GM20000 (cell line): ENCODE measurements around the gene TMEM151A.

Experiments
- DNase-seq: peaks from one replicate; pipeline ENCODE4 v3.0.0; 2012; ENCODE audit warnings: low spot score
- TF ChIP-seq, protein P1 (sequence below): IDR thresholded peaks from 2 replicates; pipeline ENCODE4 v1.5.1; 2012; ENCODE audit warnings: mild to moderate bottlenecking, control low read depth; ENCODE audit errors: extremely low read depth, missing control alignments

Gene TMEM151A

DNA sequence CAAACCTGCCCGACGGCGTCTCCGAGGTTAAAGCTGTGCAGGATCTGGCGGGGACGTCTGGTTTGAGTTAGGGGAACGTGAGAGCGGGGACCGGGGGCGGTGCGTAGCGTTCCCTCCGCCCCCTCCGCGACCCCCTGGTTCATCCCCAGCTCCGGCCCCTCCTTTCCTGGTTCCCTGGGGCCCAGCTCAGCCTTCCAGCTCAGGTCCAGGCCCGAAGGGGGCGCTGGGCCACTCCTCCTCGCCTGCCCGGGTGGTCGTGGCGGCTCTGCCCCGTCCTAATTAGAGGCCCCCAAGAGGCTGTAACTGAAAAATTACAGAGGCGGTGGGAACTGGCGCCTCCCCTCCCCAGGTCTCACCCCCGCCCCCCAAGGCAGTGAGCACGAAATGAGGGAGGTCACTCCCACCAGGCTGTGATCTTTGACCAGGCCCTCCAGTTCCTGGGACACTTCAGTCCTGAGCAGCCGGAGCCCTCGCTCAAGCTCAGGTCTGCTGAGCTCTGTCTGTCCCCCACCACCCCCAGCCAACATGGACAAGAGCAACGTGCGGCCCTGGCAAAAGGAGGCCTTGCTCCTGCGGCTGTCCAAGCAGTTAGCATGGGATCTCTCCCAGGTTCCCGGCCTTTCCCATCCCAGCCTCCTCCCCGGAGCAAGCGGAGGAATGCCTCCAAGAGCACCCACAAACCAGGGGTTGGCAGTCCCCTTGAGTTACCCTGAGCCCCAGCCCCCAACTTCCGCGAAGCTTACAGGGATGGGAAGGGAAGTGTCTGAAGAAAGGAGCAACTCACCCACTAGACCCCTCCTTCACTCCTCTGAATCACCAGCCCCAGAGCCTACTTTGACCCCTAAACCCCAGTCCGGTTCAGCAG, 21.9 kb downstream of the TMEM151A start:
- TF ChIP-seq, protein P1, sequence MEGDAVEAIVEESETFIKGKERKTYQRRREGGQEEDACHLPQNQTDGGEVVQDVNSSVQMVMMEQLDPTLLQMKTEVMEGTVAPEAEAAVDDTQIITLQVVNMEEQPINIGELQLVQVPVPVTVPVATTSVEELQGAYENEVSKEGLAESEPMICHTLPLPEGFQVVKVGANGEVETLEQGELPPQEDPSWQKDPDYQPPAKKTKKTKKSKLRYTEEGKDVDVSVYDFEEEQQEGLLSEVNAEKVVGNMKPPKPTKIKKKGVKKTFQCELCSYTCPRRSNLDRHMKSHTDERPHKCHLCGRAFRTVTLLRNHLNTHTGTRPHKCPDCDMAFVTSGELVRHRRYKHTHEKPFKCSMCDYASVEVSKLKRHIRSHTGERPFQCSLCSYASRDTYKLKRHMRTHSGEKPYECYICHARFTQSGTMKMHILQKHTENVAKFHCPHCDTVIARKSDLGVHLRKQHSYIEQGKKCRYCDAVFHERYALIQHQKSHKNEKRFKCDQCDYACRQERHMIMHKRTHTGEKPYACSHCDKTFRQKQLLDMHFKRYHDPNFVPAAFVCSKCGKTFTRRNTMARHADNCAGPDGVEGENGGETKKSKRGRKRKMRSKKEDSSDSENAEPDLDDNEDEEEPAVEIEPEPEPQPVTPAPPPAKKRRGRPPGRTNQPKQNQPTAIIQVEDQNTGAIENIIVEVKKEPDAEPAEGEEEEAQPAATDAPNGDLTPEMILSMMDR: no peak
- DNase-seq: no peak

DNA sequence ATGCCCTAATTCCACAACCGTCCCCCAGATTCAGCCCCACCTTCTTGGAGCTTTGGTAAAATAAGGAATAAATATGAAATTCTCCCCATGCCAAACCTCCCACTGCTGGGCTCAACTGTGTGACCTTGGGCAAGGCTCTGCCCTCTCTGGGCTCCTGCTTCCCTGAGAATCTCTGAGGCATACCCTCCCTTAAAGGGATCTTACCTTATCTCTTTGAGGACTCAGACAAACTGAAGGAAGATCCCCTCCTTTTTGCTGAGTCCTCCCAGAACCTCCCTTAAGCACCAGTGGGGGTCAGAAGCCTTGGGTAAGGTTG, 22.4 kb downstream of the TMEM151A start:
- TF ChIP-seq, protein P1: no peak
- no peak for DNase-seq

DNA sequence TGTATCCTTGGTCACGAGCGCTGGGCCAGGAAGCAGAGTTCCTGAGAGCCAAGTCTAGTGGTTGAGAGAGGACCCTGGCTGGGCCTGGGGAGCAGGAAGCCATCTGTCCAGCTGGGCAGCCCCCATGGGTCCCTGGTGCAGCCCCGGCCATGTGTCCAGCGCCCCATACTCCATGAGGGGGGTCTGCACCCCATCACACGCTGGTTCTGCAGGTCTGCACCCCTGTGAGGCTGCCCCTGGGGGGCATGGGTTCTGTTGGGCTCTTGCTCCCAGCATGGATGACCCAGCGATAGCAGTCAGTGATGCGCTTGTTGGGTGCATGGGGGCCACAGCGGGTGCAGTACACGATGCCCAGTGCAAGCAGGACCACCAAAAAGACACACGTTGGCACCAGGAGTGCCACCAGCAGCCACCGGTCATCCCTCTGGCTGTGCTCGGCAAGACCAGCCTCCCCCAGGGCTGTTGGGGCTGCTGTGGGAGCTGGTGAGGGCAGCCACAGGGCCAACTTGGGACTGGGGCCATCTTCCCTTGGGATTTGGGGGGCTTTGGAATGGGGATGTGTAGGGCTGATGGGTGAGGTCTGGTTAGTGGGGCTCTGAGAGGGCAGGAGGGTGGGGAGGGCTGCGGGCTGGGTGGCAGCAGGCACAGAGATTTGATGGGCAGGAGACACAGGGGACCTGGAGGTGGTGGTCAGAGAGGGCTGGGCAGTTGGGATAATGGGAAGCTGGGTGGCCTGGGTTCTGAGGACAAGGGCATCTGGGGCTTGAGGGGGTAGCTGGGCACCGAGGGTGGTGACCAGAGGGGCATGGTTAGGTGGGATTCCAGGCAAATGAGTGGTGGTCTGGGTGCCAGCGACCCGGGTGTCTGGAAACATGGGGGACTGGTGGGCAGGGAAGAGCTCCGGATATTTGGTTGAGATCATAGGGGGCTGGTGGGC, 23.1 kb downstream of the TMEM151A start:
- DNase-seq: no peak
- TF ChIP-seq, protein P1: no peak

DNA sequence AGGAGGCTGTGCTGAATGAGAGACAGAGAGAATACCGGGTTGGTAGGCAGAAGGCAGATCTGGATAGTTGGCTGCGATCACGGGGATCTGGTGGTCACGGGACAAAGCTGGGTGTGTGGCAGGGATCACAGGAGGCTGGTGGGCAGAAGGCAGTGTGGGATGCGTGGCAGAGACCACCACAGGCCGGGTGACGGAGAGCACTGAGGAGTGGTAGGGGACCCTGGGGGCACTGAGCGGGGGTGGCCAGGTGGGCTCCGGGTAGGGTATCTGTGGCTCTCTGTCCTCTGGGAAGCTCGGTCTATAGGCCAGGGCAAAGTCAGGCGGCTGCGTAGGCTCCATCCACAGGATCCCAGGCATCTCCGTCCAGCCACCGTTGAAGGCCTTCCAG, 23.8 kb downstream of the TMEM151A start:
- no peak for DNase-seq
- TF ChIP-seq, protein P1: no peak

DNA sequence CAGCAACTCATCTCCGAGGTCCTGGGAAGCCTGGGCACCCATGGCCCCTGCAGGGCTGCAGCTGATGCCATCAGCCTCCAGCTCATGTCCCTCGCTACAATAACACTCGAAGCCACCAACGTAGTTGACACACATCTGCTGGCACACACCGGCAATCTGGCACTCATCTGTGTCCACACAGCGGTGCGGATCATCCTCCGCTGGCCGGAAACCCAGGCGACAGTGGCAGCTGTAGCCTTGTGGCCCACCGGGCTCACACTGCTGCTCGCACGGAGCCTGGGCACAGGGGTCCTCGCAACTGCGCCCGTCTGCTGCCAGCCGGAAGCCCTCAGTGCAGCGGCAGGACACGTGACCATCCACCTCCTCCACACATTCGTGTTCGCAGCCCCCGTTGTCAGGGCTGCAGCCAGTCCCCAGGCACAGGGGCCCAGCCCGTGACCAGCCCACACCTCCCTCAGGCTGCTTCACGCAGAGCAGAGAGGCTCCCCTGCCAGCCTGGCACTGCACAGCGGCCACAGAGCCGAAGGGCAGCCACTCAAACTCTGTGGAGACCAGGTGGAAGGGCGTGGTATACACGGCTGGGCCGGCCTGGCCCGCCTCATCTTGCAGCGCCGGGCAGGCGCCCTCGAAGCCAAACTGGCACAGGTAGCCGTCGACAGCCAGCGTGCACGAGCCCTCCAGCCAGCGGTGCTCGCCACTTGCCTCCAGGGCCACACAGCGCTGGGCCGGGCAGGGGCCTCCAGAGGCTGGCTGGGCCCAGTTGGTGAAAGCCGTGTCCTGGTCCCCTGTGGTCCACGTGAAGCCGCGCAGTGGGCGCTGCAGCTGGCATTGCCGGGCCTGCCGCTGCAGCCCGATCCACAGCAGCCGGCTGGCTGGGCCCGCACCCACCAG, 24.5 kb downstream of the TMEM151A start:
- TF ChIP-seq, protein P1: no peak
- DNase-seq: no peak

DNA sequence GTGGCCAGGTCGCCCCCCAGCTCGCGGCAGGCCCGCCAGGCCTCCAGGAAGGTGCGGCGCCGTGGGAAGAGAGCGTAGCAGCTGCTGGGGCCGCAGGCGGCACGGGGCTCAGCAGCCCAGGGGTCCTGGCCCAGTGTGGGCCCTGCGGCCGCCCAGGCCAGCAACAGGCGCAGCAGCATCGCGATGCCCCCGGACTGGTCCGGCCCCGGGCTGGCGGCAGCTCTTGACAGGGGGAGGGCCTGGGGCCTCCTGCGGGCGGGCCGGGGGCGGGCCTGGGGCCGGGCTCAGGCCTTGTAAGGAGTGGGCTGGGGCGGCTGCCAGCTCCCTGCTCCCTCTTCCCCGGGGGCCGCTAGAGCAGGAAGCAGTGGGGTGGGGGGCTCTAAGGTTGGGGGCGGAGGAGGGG, 25.2 kb downstream of the TMEM151A start, which contains the start of gene CD248:
TSS of gene CD248 (minus strand) at position 196 of the 403 bp plus-strand sequence. CDS start at position 179, 17 bp downstream.
- TF ChIP-seq, protein P1: no peak
- no peak for DNase-seq
